Measurements from ENCODE around the gene MED13L.

Gene MED13L

GRCh38 chr12:116321913-116322312, 44.4 kb upstream of the MED13L start:
- no peak overlapping the region for H3K27ac ChIP-seq (ENCODE audit: poor library complexity, severe bottlenecking)
- peaks cover 23% of the 10 kb centered on the region for H3K4me1 ChIP-seq (ENCODE audit: insufficient read depth, poor library complexity, severe bottlenecking)
- no peaks in the 10 kb centered on the region for H3K27me3 ChIP-seq (ENCODE audit: insufficient read depth, poor library complexity, severe bottlenecking)
- H3K9me3 ChIP-seq (ENCODE audit: severe bottlenecking): no peaks in the 10 kb centered on the region
- ATAC-seq (ENCODE audit: low read depth) (no peak), DNase-seq (ENCODE audit: low spot score) (no peak)
- no peak overlapping the region for H3K4me3 ChIP-seq (ENCODE audit: severe bottlenecking)
- no peak for TF ChIP-seq CTCF (IDR thresholded peaks at IDR 0.05; ENCODE audit: poor library complexity, severe bottlenecking)
- no peaks in the 10 kb centered on the region for H3K36me3 ChIP-seq (ENCODE audit: low read depth)

- Histone ChIP-seq H3K9me3 (ENCODE audit: severe bottlenecking) (no peaks in the 10 kb centered on the region), H3K4me3 (ENCODE audit: severe bottlenecking) (no peak overlapping the region), H3K36me3 (ENCODE audit: low read depth) (no peaks in the 10 kb centered on the region), H3K4me1 (ENCODE audit: insufficient read depth, poor library complexity, severe bottlenecking) (peaks cover 23% of the 10 kb centered on the region), H3K27ac (ENCODE audit: poor library complexity, severe bottlenecking) (peak overlapping the region; percentile 66), H3K27me3 (ENCODE audit: insufficient read depth, poor library complexity, severe bottlenecking) (no peaks in the 10 kb centered on the region)
- DNase-seq (ENCODE audit: low spot score): no peak
- no peak for TF ChIP-seq CTCF (IDR thresholded peaks at IDR 0.05; ENCODE audit: poor library complexity, severe bottlenecking)
- no peak for ATAC-seq (ENCODE audit: low read depth)
Measured at GRCh38 chr12:116320791-116321217, 43.3 kb upstream of the MED13L start.

GRCh38 chr12:116319898-116320621, 42.6 kb upstream of the MED13L start:
- DNase-seq (ENCODE audit: low spot score): no peak
- no peak overlapping the region for H3K4me3 ChIP-seq (ENCODE audit: severe bottlenecking)
- H3K27me3 ChIP-seq (ENCODE audit: insufficient read depth, poor library complexity, severe bottlenecking): no peaks in the 10 kb centered on the region
- no peaks in the 10 kb centered on the region for H3K9me3 ChIP-seq (ENCODE audit: severe bottlenecking)
- peak; percentile 73 for ATAC-seq (ENCODE audit: low read depth)
- no peaks in the 10 kb centered on the region for H3K36me3 ChIP-seq (ENCODE audit: low read depth)
- H3K27ac ChIP-seq (ENCODE audit: poor library complexity, severe bottlenecking): peak overlapping the region; percentile 66
- no peak for TF ChIP-seq CTCF (IDR thresholded peaks at IDR 0.05; ENCODE audit: poor library complexity, severe bottlenecking)
- peaks cover 23% of the 10 kb centered on the region for H3K4me1 ChIP-seq (ENCODE audit: insufficient read depth, poor library complexity, severe bottlenecking)

- no peak for DNase-seq (ENCODE audit: low spot score)
- Histone ChIP-seq H3K4me3 (ENCODE audit: severe bottlenecking) (no peak overlapping the region), H3K4me1 (ENCODE audit: insufficient read depth, poor library complexity, severe bottlenecking) (peaks cover 23% of the 10 kb centered on the region), H3K9me3 (ENCODE audit: severe bottlenecking) (no peaks in the 10 kb centered on the region), H3K27ac (ENCODE audit: poor library complexity, severe bottlenecking) (peak overlapping the region; percentile 66), H3K27me3 (ENCODE audit: insufficient read depth, poor library complexity, severe bottlenecking) (no peaks in the 10 kb centered on the region), H3K36me3 (ENCODE audit: low read depth) (no peaks in the 10 kb centered on the region)
- no peak for TF ChIP-seq CTCF (IDR thresholded peaks at IDR 0.05; ENCODE audit: poor library complexity, severe bottlenecking)
- ATAC-seq (ENCODE audit: low read depth): no peak
Measured at GRCh38 chr12:116319233-116319897, 41.9 kb upstream of the MED13L start.
